A549 (cell line): ENCODE measurements around the gene FAM20C. TPM values are rescaled to one million over a fixed set of nuclear protein-coding genes. Genes with fewer than 3 reads are reported as not detected.

Source experiments
- ATAC-seq, 2 experiments: fragments of 200-7000 bp in 1 of 2; fragments of >200 bp in 1 of 2; cut with Nextera tagmentation in 1 of 2; cut with Tn5 transposase in 1 of 2; 3 replicates each; pipeline versions ENCODE4 v1.8.0 to v1.9.1; 2018 to 2020; ENCODE audit warnings: mild to moderate bottlenecking in 1 of 2, moderate library complexity in 1 of 2
- CTCF ChIA-PET: fragments of 300-600 bp; sonication (Branson Sonifier 250); formaldehyde crosslinking; extraction: SDS; loops from one replicate; lab custom pipeline; 2021; ENCODE audit warnings: antibody characterized with exemption, inconsistent platforms; lab: Yijun Ruan, JAX
- POLR2A ChIA-PET: fragments of 350-600 bp; formaldehyde crosslinking; extraction: SDS; loops from one replicate; lab custom pipeline; 2021; ENCODE audit warnings: antibody characterized with exemption, inconsistent platforms; lab: Yijun Ruan, JAX
- DNase-seq, 2 experiments: peaks; one replicate each; pipeline versions ENCODE4 v3.0.0 to v3.0.0-alpha.2; 2011 to 2016; ENCODE audit warnings: low read depth in 1 of 2, low spot score in 1 of 2
- FAIRE-seq: peaks from 2 replicates; lab custom pipeline; 2011; peaks lifted over from hg19 to GRCh38; lab: Jason Lieb, UNC
- H3K27ac ChIP-seq, 2 experiments: fragments of >200 bp; sonication (Bioruptor Twin); formaldehyde crosslinking; 3 replicates each; pipeline ENCODE4 v1.5.1; 2016 to 2017
- H3K4me1 ChIP-seq: fragments of >200 bp; sonication (Bioruptor Twin); formaldehyde crosslinking; 3 replicates; pipeline ENCODE4 v1.6.1; 2016
- H3K4me2 ChIP-seq: fragments of >200 bp; sonication (Bioruptor Twin); formaldehyde crosslinking; 3 replicates; pipeline ENCODE4 v1.6.1; 2016
- H3K4me3 ChIP-seq: fragments of >200 bp; sonication (Bioruptor Twin); formaldehyde crosslinking; 3 replicates; pipeline ENCODE4 v1.5.1; 2016
- H3K9me3 ChIP-seq: fragments of >200 bp; sonication (Bioruptor Twin); formaldehyde crosslinking; 3 replicates; pipeline ENCODE4 v1.6.1; 2016
- BHLHE40 ChIP-seq: IDR thresholded peaks from 2 replicates; pipeline ENCODE4 v1.6.1; 2012; ENCODE audit warnings: low read depth, low read length, inconsistent platforms
- CBX2 ChIP-seq: fragments of 200-600 bp; sonication (generic); IDR thresholded peaks from 2 replicates; pipeline ENCODE4 v1.6.1; 2016; ENCODE audit warnings: low read depth, mild to moderate bottlenecking, borderline replicate concordance
- CBX8 ChIP-seq: fragments of 200-600 bp; sonication (generic); IDR thresholded peaks from 2 replicates; pipeline ENCODE4 v1.6.1; 2016
- CEBPB ChIP-seq, 2 experiments: fragments of >200 bp in 1 of 2; sonication (Bioruptor Twin) in 1 of 2; formaldehyde crosslinking in 1 of 2; IDR thresholded peaks; 2 replicates each; pipeline ENCODE4 v1.6.1; 2012 to 2016
- CHD2 ChIP-seq: fragments of 150-350 bp; IDR thresholded peaks from 2 replicates; pipeline ENCODE4 v1.6.1; 2014; ENCODE audit warnings: low read length; ENCODE audit not compliant: partially characterized antibody
- EP300 ChIP-seq, 2 experiments: fragments of >200 bp; sonication (Bioruptor Twin); formaldehyde crosslinking; IDR thresholded peaks; 2 replicates in 1 of 2; 3 replicates in 1 of 2; pipeline ENCODE4 v1.6.1; 2016 to 2017
- ESRRA ChIP-seq: fragments of 150-350 bp; IDR thresholded peaks from 2 replicates; pipeline ENCODE4 v1.6.1; 2014; ENCODE audit warnings: mild to moderate bottlenecking, low read length, borderline replicate concordance
- FOXS1 ChIP-seq: fragments of 250-450 bp; sonication (Bioruptor Pico); IDR thresholded peaks from 2 replicates; pipeline ENCODE4 v1.5.0; 2020; ENCODE audit warnings: mild to moderate bottlenecking, moderate library complexity
- GATA3 ChIP-seq: IDR thresholded peaks from 2 replicates; pipeline ENCODE4 v1.6.1; 2012; ENCODE audit warnings: borderline replicate concordance
- HOXB5 ChIP-seq: fragments of 250-450 bp; sonication (Bioruptor Pico); IDR thresholded peaks from 2 replicates; pipeline ENCODE4 v1.5.0; 2020; ENCODE audit warnings: mild to moderate bottlenecking, moderate library complexity
- JUNB ChIP-seq: fragments of >200 bp; sonication (Bioruptor Twin); formaldehyde crosslinking; IDR thresholded peaks from 2 replicates; pipeline ENCODE4 v1.6.1; 2016
- KDM1A ChIP-seq: fragments of 200-600 bp; sonication (generic); IDR thresholded peaks from 2 replicates; pipeline ENCODE4 v1.6.1; 2016; ENCODE audit warnings: low read depth, mild to moderate bottlenecking
- MAFK ChIP-seq: fragments of 450-650 bp; IDR thresholded peaks from 2 replicates; pipeline ENCODE4 v1.6.1; 2014; ENCODE audit not compliant: partially characterized antibody
- NPAS2 ChIP-seq: fragments of 250-450 bp; sonication (Bioruptor Pico); IDR thresholded peaks from 2 replicates; pipeline ENCODE4 v1.8.0; 2022; ENCODE audit warnings: mild to moderate bottlenecking, moderate library complexity, borderline replicate concordance
- TFCP2L1 ChIP-seq: fragments of 250-450 bp; sonication (Bioruptor Pico); IDR thresholded peaks from 2 replicates; pipeline ENCODE4 v1.5.0; 2021; ENCODE audit warnings: mild to moderate bottlenecking
- ZFP36 ChIP-seq: fragments of 450-650 bp; IDR thresholded peaks from 2 replicates; pipeline ENCODE4 v1.6.1; 2014; ENCODE audit warnings: borderline replicate concordance; ENCODE audit not compliant: partially characterized antibody
- ZSCAN20 ChIP-seq: fragments of 250-450 bp; sonication (Bioruptor Pico); IDR thresholded peaks from 2 replicates; pipeline ENCODE4 v1.8.0; 2022; ENCODE audit warnings: mild to moderate bottlenecking, moderate library complexity
- WGBS: methylation state at CpG from one replicate; pipeline ENCODE4 v1.1.6; 2017; ENCODE audit errors: missing lambda C conversion rate; 5-methylcytosine and 5-hydroxymethylcytosine counted together
- polyA plus RNA-seq, 4 experiments: library from polyadenylated mRNA; depleted of rRNA in 3 of 4; stranded (reverse); fragments of >200 nt; fragmentation: RNase III in 1 of 4; extraction: RNeasy Plus Mini Kit Qiagen cat#74134 plus additional on column Dnase treatment in 1 of 4; gene quantifications; 2 replicates in 3 of 4; 3 replicates in 1 of 4; pipeline ENCODE4 v1.2.3, GENCODE V29; 2011 to 2017
- TF ChIP-seq, protein P1 (sequence below): fragments of >200 bp; sonication (Bioruptor Twin); formaldehyde crosslinking; IDR thresholded peaks from 2 replicates; pipeline ENCODE4 v1.6.1; 2016
- TF ChIP-seq, protein P2 (sequence below): fragments of 450-650 bp; IDR thresholded peaks from 2 replicates; pipeline ENCODE4 v1.6.1; 2014; ENCODE audit warnings: antibody characterized with exemption
- TF ChIP-seq, protein P3 (sequence below): IDR thresholded peaks from 2 replicates; pipeline ENCODE4 v1.6.1; 2012
- TF ChIP-seq, protein P4 (sequence below): IDR thresholded peaks from 2 replicates; pipeline ENCODE4 v1.6.1; 2012; ENCODE audit warnings: low read depth, borderline replicate concordance
- TF ChIP-seq, protein P5 (sequence below): fragments of 250-450 bp; sonication (Bioruptor Pico); IDR thresholded peaks from 2 replicates; pipeline ENCODE4 v1.5.0; 2021; ENCODE audit warnings: mild to moderate bottlenecking, moderate library complexity, borderline replicate concordance
- TF ChIP-seq, protein P6 (sequence below): fragments of 150-350 bp; IDR thresholded peaks from 2 replicates; pipeline ENCODE4 v1.6.1; 2014; ENCODE audit warnings: low read depth, mild to moderate bottlenecking, low read length

FAM20C gene
- polyA plus RNA-seq, 2 of the 4 experiments (the other 2 are of a cell fraction) = 5.6 to 20.3 TPM

DNA sequence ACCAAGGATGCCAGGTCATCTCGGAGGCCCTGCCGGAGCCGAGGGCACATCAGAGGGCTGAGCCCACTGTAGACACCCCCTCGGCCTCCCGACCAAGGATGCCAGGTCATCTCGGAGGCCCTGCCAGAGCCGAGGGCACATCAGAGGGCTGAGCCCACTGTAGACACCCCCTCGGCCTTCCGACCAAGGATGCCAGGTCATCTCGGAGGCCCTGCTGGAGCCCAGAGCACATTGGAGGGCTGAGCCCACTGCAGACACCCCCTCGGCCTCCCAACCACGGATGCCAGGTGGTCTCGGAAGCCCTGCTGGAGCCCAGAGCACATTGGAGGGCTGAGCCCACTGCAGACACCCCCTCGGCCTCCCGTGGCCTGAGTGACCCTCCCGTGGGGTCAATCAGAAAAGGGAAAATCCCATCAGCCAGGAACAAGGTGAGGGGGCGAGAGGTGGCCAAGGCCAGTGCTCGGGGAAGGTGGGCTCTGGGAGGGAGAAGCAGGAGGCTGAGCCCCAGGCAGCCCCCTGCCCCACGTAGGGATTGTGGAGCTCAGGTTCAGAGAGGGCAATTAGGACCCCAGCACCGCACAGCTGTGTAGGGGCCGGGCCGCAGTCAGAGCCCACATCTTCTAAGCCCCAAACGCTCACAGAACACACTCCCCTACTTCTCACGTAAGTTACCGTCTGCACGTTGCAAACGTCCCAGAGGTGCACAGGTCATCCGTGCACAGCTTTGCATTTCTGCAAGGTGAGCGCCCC, 60.0 kb downstream of the FAM20C start:
- Histone ChIP-seq H3K9me3 (peaks cover 21% of the 10 kb centered on the region), H3K4me1 (no peaks in the 10 kb centered on the region), H3K27ac (no peak overlapping the region), H3K4me3 (no peak overlapping the region), H3K4me2 (no peak overlapping the region)
- TF ChIP-seq BHLHE40 (no peak), CBX8 (no peak), NPAS2 (CRISPR knock-in tag) (no peak), CHD2 (no peak), KDM1A (no peak), MAFK (no peak), JUNB (no peak), ESRRA (no peak)
- TF ChIP-seq, protein P1, sequence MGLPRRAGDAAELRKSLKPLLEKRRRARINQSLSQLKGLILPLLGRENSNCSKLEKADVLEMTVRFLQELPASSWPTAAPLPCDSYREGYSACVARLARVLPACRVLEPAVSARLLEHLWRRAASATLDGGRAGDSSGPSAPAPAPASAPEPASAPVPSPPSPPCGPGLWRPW = no peak
- TF ChIP-seq, protein P2, sequence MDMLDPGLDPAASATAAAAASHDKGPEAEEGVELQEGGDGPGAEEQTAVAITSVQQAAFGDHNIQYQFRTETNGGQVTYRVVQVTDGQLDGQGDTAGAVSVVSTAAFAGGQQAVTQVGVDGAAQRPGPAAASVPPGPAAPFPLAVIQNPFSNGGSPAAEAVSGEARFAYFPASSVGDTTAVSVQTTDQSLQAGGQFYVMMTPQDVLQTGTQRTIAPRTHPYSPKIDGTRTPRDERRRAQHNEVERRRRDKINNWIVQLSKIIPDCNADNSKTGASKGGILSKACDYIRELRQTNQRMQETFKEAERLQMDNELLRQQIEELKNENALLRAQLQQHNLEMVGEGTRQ = no peak
- CTCF ChIA-PET = no interaction called here
- no peak for ATAC-seq
- no peak for DNase-seq
- POLR2A ChIA-PET = no interaction called here
- no peak for FAIRE-seq
- 96% methylated on average over 17 of the region's 29 CpGs for WGBS

DNA sequence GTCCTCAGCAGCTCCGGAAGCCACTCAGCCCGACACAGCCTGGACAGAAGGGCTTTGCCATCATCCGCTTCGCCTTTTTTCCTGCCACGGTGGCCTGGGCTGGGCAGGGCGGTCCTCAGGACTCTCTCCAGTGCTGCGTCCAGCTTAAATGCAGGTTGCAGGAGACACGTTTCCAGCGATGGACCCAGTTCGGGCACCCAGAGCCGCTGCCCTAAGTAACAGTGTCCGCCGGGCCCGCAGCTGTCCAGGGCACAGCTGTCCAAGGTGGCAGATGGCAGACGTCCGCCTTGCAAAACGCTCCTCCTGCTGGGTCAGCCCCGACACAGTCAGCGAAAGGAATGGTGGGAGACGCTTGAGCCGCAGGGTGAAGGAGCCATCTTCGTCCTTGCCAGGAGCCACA, 60.6 kb downstream of the FAM20C start:
- DNase-seq (no peak), ATAC-seq (no peak), FAIRE-seq (no peak)
- H3K27ac ChIP-seq = no peak overlapping the region
- no peaks in the 10 kb centered on the region for H3K4me1 ChIP-seq
- CTCF ChIA-PET = no interaction called here
- TF ChIP-seq ESRRA (no peak), HOXB5 (CRISPR knock-in tag) (no peak), ZSCAN20 (CRISPR knock-in tag) (no peak), FOXS1 (CRISPR knock-in tag) (no peak), GATA3 (no peak), ZFP36 (no peak), TFCP2L1 (CRISPR knock-in tag) (no peak), CEBPB (IDR thresholded peaks at IDR 0.05) (no peak), BHLHE40 (no peak), EP300 (IDR thresholded peaks at IDR 0.05) (no peak), MAFK (no peak), CBX2 (no peak)
- TF ChIP-seq, protein P3, sequence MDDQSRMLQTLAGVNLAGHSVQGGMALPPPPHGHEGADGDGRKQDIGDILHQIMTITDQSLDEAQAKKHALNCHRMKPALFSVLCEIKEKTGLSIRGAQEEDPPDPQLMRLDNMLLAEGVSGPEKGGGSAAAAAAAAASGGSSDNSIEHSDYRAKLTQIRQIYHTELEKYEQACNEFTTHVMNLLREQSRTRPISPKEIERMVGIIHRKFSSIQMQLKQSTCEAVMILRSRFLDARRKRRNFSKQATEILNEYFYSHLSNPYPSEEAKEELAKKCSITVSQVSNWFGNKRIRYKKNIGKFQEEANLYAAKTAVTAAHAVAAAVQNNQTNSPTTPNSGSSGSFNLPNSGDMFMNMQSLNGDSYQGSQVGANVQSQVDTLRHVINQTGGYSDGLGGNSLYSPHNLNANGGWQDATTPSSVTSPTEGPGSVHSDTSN = no peak
- TF ChIP-seq, protein P4, sequence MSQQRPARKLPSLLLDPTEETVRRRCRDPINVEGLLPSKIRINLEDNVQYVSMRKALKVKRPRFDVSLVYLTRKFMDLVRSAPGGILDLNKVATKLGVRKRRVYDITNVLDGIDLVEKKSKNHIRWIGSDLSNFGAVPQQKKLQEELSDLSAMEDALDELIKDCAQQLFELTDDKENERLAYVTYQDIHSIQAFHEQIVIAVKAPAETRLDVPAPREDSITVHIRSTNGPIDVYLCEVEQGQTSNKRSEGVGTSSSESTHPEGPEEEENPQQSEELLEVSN = no peak
- TF ChIP-seq, protein P5, sequence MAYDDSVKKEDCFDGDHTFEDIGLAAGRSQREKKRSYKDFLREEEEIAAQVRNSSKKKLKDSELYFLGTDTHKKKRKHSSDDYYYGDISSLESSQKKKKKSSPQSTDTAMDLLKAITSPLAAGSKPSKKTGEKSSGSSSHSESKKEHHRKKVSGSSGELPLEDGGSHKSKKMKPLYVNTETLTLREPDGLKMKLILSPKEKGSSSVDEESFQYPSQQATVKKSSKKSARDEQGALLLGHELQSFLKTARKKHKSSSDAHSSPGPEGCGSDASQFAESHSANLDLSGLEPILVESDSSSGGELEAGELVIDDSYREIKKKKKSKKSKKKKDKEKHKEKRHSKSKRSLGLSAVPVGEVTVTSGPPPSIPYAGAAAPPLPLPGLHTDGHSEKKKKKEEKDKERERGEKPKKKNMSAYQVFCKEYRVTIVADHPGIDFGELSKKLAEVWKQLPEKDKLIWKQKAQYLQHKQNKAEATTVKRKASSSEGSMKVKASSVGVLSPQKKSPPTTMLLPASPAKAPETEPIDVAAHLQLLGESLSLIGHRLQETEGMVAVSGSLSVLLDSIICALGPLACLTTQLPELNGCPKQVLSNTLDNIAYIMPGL (CRISPR knock-in tag) = no peak
- TF ChIP-seq, protein P1 = no peak
- TF ChIP-seq, protein P6, sequence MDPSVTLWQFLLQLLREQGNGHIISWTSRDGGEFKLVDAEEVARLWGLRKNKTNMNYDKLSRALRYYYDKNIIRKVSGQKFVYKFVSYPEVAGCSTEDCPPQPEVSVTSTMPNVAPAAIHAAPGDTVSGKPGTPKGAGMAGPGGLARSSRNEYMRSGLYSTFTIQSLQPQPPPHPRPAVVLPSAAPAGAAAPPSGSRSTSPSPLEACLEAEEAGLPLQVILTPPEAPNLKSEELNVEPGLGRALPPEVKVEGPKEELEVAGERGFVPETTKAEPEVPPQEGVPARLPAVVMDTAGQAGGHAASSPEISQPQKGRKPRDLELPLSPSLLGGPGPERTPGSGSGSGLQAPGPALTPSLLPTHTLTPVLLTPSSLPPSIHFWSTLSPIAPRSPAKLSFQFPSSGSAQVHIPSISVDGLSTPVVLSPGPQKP = no peak
- POLR2A ChIA-PET = no interaction called here
- no peak overlapping the region for H3K4me2 ChIP-seq
- no peak overlapping the region for H3K4me3 ChIP-seq
- peaks cover 25% of the 10 kb centered on the region for H3K9me3 ChIP-seq
- 97% methylated on average over 18 of the region's 22 CpGs for WGBS
